NCI-H748 treated with DMSO at 0.1 percent for 48 hours (cell line): ENCODE data around the gene NEDD9.
A peak's percentile ranks its signal among the peaks of the same experiment; 100 is the strongest.

Experiments used
- DNase-seq: peaks from one replicate; lab custom pipeline; 2025; lab: John Stamatoyannopoulos, UW

NEDD9 gene

GRCh38 chr6:11232193-11232769, at the start of gene NEDD9:
NEDD9 (minus strand) TSS chr6:11232668; CDS start chr6:11232515, 153 bp downstream.
- DNase-seq, result peak; percentile 94

GRCh38 chr6:11282245-11282644, 49.8 kb upstream of the NEDD9 start:
- no peak for DNase-seq

DNA sequence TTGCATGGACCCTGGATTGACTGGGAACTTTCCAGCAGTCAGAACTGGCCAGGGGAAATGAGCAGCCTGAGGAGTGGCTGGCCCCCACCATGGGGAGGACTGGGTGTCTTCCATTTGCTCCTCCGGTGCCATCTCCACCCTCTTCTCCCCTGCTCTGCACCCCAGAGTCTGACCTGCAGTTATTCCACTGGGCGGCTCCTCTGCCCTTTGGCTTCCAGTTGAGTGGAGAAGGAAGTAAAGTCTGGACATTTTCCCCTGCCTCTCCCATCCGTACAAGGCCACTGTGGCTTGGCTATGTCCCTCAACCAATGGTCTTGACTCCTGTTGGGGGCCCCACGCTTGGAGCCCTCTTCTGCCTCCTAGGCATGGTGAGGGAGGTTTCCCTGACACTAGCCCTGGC, 47.9 kb upstream of the NEDD9 start:
- DNase-seq, result no peak

- no peak for DNase-seq
Observed at GRCh38 chr6:11279284-11279689, 46.8 kb upstream of the NEDD9 start.

DNA sequence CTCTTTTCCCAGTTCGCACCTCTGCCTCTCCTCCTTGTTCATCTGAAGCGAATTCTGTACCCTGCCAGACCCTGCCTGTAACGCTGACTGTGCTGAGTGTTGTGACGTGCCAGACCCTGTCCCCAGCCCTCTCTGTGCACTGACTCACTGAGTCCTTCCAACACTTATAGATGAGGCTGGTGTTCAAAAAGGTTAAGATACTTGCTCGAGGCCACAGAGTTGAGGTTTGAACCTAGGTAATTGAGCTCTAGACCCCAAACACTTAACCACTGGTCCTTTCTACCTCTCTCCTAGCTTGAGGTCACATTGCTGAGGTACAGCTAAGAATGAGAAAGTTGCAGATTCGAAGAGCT, 45.7 kb upstream of the NEDD9 start:
- DNase-seq, result no peak

GRCh38 chr6:11277275-11278206, 45.1 kb upstream of the NEDD9 start:
- no peak for DNase-seq

DNA sequence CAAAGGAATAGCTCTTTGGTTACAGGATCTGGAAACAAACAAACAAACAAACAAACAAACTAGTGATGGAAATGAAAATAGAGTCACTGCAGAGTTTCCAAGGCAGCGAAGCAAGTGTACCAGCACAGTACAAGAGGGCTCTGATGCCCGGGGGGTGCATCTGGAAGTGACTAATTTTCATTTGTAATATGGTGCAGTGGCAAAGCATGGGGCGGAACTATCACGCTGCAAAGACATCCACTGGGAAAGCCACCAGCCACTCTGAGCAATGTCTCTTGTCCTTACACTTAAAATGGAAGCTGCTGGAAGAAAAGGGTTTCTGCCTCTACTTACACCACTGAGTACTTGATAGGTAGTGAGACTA, 44.4 kb upstream of the NEDD9 start:
- no peak for DNase-seq

- no peak for DNase-seq
Observed at GRCh38 chr6:11276228-11276627, 43.8 kb upstream of the NEDD9 start.

DNA sequence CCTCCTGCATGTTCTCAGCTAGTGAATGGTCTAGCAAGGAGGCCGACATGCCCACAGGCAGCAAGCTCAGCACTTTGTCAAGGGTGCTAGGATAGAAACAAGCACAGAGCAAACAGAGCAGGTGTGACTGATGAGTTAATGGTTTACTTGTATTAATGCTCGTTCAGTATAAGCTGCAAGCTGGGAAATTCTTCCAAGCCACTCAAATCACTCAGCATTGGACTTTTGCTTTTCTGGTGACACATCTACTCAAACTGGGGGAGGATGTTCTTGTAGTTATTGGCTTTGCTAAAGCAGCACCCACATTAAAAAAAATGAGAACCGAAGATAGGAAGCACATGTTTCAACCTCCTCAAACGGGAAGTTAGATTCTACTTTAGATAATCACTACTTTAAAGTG, 43.1 kb upstream of the NEDD9 start:
- no peak for DNase-seq

- DNase-seq, result no peak
Observed at GRCh38 chr6:11273406-11274065, 41.1 kb upstream of the NEDD9 start.

GRCh38 chr6:11272491-11273192, 40.2 kb upstream of the NEDD9 start:
- DNase-seq, result peak; percentile 55

- DNase-seq, result no peak
Observed at GRCh38 chr6:11271228-11272020, 39.0 kb upstream of the NEDD9 start.

DNA sequence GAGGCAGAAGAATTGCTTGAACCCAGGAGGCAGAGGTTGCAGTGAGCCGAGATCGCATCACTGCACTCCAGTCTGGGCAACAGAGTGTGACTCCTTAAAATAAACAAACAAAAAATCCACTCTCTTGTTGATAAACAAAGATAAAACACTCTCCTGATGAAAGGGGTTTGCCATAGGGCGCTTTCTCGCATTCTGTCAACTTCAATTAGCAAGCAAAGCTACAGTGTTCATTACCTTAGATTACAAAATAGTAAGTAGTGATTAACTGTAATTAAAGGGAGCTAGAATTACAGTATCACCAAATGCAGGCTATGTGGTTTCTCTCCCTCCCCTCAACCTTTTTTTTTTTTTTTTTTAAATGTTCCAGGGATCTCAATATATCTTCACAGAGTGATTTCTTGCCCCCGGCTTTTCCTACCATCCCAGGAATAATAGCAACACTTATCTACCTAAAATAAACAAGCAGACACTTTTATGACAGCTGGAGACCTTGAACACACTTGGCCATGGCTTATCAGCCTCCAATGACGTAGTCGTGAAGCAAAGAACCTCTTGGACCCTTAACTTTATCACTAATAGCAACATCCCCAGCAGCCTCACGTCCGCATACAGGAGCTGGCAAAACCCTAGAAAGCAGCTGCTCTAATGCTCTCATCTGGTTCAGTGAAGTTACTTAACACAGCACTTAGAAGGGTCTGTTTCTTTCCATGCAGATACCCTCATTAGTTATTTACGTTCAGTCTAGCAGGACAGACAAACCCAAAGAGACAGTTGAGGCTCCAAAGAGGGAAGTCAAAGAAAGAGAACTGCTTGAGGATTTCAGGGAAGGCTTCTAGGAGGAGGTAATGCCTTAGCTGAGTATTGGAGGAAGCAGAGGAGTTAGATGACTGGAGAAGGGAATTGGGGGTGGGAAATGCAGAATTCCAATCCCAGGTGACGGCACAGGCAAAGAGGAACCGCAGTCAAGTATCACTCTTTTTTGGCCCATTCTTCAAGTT, 37.9 kb upstream of the NEDD9 start:
- peak; percentile 77 for DNase-seq

DNA sequence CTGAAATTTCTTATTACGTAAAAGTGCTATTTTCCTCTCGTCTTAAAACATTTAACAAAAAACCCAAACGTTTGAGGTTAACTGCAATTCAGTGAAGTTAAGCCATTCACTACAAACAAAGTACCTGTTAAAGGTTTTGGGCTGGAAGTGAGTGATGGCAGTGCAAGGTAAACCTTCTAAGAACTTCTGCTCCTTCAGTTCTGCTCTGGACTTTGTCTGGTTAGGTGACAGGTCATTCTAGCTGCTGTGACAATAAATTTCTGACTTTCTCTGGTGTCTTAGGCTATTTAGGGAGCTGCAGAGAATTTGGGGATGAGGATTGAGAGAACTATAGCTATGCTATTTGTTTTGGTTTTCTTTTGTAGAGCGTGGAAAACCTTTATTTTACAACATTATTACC, 36.5 kb upstream of the NEDD9 start:
- no peak for DNase-seq

DNA sequence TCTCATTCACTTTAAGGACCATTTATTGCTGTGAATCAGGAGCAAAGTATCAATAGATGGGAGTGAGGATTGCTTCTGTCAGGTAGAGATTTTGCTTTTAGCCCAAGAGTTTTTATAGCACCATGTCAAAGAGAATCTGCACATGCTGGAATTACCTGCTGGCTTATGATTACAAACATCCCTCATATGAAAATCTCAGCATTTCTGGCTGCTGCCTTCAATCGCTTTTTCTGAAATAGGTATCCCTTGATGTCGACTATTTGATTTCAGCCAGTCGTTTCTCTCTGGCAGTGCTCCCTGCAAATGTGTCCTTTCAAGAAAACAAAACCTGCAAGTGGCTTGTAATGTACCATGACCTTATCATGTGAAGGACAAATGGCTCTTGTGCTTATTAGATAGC, 34.5 kb upstream of the NEDD9 start:
- DNase-seq, result no peak

- no peak for DNase-seq
Observed at GRCh38 chr6:11265932-11266331, 33.5 kb upstream of the NEDD9 start.

- no peak for DNase-seq
Observed at GRCh38 chr6:11264100-11264499, 31.6 kb upstream of the NEDD9 start.

DNA sequence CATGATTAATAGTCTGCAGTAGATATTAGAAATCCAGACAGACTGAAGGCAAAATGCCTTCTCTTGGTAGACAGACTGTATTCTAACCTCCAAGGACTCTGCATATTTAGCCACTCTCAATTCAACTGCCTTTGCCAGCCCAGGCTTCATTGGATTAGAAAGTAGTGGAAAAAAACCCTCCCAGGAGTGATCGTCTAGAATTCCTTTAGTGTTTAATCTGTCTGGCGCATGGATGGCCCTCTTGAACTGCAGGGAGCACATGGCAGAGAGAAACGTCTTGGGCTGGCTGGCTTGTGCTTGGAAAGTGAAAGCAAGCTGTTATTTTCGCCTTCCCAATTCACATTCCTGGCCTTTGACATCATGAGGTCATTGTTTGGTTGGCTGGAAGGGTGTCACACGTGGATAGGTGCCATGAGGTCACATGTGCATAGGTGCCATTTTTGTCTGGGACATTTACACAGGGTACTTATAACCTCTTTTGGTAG, 30.9 kb upstream of the NEDD9 start:
- no peak for DNase-seq

- DNase-seq, result no peak
Observed at GRCh38 chr6:11262242-11262641, 29.8 kb upstream of the NEDD9 start.
